ENCODE data around the gene PTPRN2. TPM values are rescaled to one million over a fixed set of nuclear protein-coding genes. Genes with fewer than 3 reads are reported as not detected.

Gene PTPRN2
- total and polyA plus RNA-seq, 4 donors: 18.1 to 69.9 (median 50.4) TPM

- no peaks in the 10 kb centered on the region for H3K9me3 ChIP-seq (ENCODE audit: control insufficient read depth, insufficient read depth, low read length)
- peaks cover 17% of the 10 kb centered on the region for H3K4me1 ChIP-seq (ENCODE audit: control insufficient read depth, insufficient read depth, low read length)
- H3K4me3 ChIP-seq (ENCODE audit: low read depth, low read length): no peak overlapping the region
- peaks cover 66% of the 10 kb centered on the region for H3K36me3 ChIP-seq (ENCODE audit: control insufficient read depth, insufficient read depth, low read length)
- peak in 1 of 6 donors; percentile 45 for DNase-seq (ENCODE audit: low read depth in 4 of 6, low spot score in 6 of 6)
- WGBS (ENCODE audit: insufficient coverage): 84% methylated on average over 27 of the region's 31 CpGs
- H3K27ac ChIP-seq (ENCODE audit: low read depth, low read length): no peak overlapping the region
- no peaks in the 10 kb centered on the region for H3K27me3 ChIP-seq (ENCODE audit: control insufficient read depth, insufficient read depth, low read length)
These were observed 1037.0 kb downstream of the PTPRN2 start for GRCh38 chr7:157550300-157551275.

GRCh38 chr7:157549612-157550299 lies 1037.9 kb downstream of the PTPRN2 start:
- 94% methylated on average over 22 of the region's 22 CpGs for WGBS (ENCODE audit: insufficient coverage)
- H3K36me3 ChIP-seq (ENCODE audit: control insufficient read depth, insufficient read depth, low read length): peaks cover 71% of the 10 kb centered on the region
- H3K4me1 ChIP-seq (ENCODE audit: control insufficient read depth, insufficient read depth, low read length): peaks cover 14% of the 10 kb centered on the region
- H3K27me3 ChIP-seq (ENCODE audit: control insufficient read depth, insufficient read depth, low read length): no peaks in the 10 kb centered on the region
- H3K9me3 ChIP-seq (ENCODE audit: control insufficient read depth, insufficient read depth, low read length): no peaks in the 10 kb centered on the region
- no peak overlapping the region for H3K27ac ChIP-seq (ENCODE audit: low read depth, low read length)
- DNase-seq (ENCODE audit: low read depth in 4 of 6, low spot score in 6 of 6): no peak
- no peak overlapping the region for H3K4me3 ChIP-seq (ENCODE audit: low read depth, low read length)

- H3K27ac ChIP-seq (ENCODE audit: low read depth, low read length): no peak overlapping the region
- H3K9me3 ChIP-seq (ENCODE audit: control insufficient read depth, insufficient read depth, low read length): no peaks in the 10 kb centered on the region
- DNase-seq (ENCODE audit: low read depth in 4 of 6, low spot score in 6 of 6): peak in 1 of 6 donors; percentile 87
- H3K27me3 ChIP-seq (ENCODE audit: control insufficient read depth, insufficient read depth, low read length): no peaks in the 10 kb centered on the region
- peaks cover 79% of the 10 kb centered on the region for H3K36me3 ChIP-seq (ENCODE audit: control insufficient read depth, insufficient read depth, low read length)
- no peak overlapping the region for H3K4me3 ChIP-seq (ENCODE audit: low read depth, low read length)
- peaks cover 12% of the 10 kb centered on the region for H3K4me1 ChIP-seq (ENCODE audit: control insufficient read depth, insufficient read depth, low read length)
- WGBS (ENCODE audit: insufficient coverage): 79% methylated on average over 23 of the region's 24 CpGs
These were observed 1038.8 kb downstream of the PTPRN2 start for GRCh38 chr7:157548691-157549303.

GRCh38 chr7:157547611-157548010 lies 1040.0 kb downstream of the PTPRN2 start:
- H3K36me3 ChIP-seq (ENCODE audit: control insufficient read depth, insufficient read depth, low read length): peaks cover 79% of the 10 kb centered on the region
- H3K4me3 ChIP-seq (ENCODE audit: low read depth, low read length): no peak overlapping the region
- H3K4me1 ChIP-seq (ENCODE audit: control insufficient read depth, insufficient read depth, low read length): peaks cover 12% of the 10 kb centered on the region
- H3K9me3 ChIP-seq (ENCODE audit: control insufficient read depth, insufficient read depth, low read length): no peaks in the 10 kb centered on the region
- no peak overlapping the region for H3K27ac ChIP-seq (ENCODE audit: low read depth, low read length)
- WGBS (ENCODE audit: insufficient coverage): 94% methylated on average over 23 of the region's 23 CpGs
- no peak for DNase-seq (ENCODE audit: low read depth in 4 of 6, low spot score in 6 of 6)
- no peaks in the 10 kb centered on the region for H3K27me3 ChIP-seq (ENCODE audit: control insufficient read depth, insufficient read depth, low read length)

GRCh38 chr7:157547102-157547501 lies 1040.5 kb downstream of the PTPRN2 start:
- Histone ChIP-seq H3K27ac (ENCODE audit: low read depth, low read length) (no peak overlapping the region), H3K9me3 (ENCODE audit: control insufficient read depth, insufficient read depth, low read length) (no peaks in the 10 kb centered on the region), H3K36me3 (ENCODE audit: control insufficient read depth, insufficient read depth, low read length) (peaks cover 79% of the 10 kb centered on the region), H3K4me3 (ENCODE audit: low read depth, low read length) (no peak overlapping the region), H3K27me3 (ENCODE audit: control insufficient read depth, insufficient read depth, low read length) (no peaks in the 10 kb centered on the region), H3K4me1 (ENCODE audit: control insufficient read depth, insufficient read depth, low read length) (peaks cover 12% of the 10 kb centered on the region)
- WGBS (ENCODE audit: insufficient coverage): 84% methylated on average over 7 of the region's 7 CpGs
- no peak for DNase-seq (ENCODE audit: low read depth in 4 of 6, low spot score in 6 of 6)

- H3K9me3 ChIP-seq (ENCODE audit: control insufficient read depth, insufficient read depth, low read length): no peaks in the 10 kb centered on the region
- peaks cover 15% of the 10 kb centered on the region for H3K4me1 ChIP-seq (ENCODE audit: control insufficient read depth, insufficient read depth, low read length)
- DNase-seq (ENCODE audit: low read depth in 4 of 6, low spot score in 6 of 6): no peak
- H3K27me3 ChIP-seq (ENCODE audit: control insufficient read depth, insufficient read depth, low read length): no peaks in the 10 kb centered on the region
- H3K4me3 ChIP-seq (ENCODE audit: low read depth, low read length): no peak overlapping the region
- WGBS (ENCODE audit: insufficient coverage): 95% methylated on average over 17 of the region's 17 CpGs
- no peak overlapping the region for H3K27ac ChIP-seq (ENCODE audit: low read depth, low read length)
- peaks cover 78% of the 10 kb centered on the region for H3K36me3 ChIP-seq (ENCODE audit: control insufficient read depth, insufficient read depth, low read length)
These were observed 1042.0 kb downstream of the PTPRN2 start for GRCh38 chr7:157545681-157546060.

- no peak for DNase-seq (ENCODE audit: low read depth in 4 of 6, low spot score in 6 of 6)
- H3K27me3 ChIP-seq (ENCODE audit: control insufficient read depth, insufficient read depth, low read length): no peaks in the 10 kb centered on the region
- no peak overlapping the region for H3K27ac ChIP-seq (ENCODE audit: low read depth, low read length)
- peaks cover 76% of the 10 kb centered on the region for H3K36me3 ChIP-seq (ENCODE audit: control insufficient read depth, insufficient read depth, low read length)
- WGBS (ENCODE audit: insufficient coverage): 91% methylated on average over 17 of the region's 17 CpGs
- H3K4me1 ChIP-seq (ENCODE audit: control insufficient read depth, insufficient read depth, low read length): peaks cover 16% of the 10 kb centered on the region
- H3K4me3 ChIP-seq (ENCODE audit: low read depth, low read length): no peak overlapping the region
- H3K9me3 ChIP-seq (ENCODE audit: control insufficient read depth, insufficient read depth, low read length): no peaks in the 10 kb centered on the region
These were observed 1042.5 kb downstream of the PTPRN2 start for GRCh38 chr7:157544980-157545680.

- H3K9me3 ChIP-seq (ENCODE audit: control insufficient read depth, insufficient read depth, low read length): no peaks in the 10 kb centered on the region
- WGBS (ENCODE audit: insufficient coverage): 89% methylated on average over 19 of the region's 19 CpGs
- H3K27me3 ChIP-seq (ENCODE audit: control insufficient read depth, insufficient read depth, low read length): no peaks in the 10 kb centered on the region
- no peak for DNase-seq (ENCODE audit: low read depth in 4 of 6, low spot score in 6 of 6)
- H3K27ac ChIP-seq (ENCODE audit: low read depth, low read length): no peak overlapping the region
- no peak overlapping the region for H3K4me3 ChIP-seq (ENCODE audit: low read depth, low read length)
- H3K36me3 ChIP-seq (ENCODE audit: control insufficient read depth, insufficient read depth, low read length): peaks cover 80% of the 10 kb centered on the region
- H3K4me1 ChIP-seq (ENCODE audit: control insufficient read depth, insufficient read depth, low read length): peaks cover 16% of the 10 kb centered on the region
These were observed 1043.4 kb downstream of the PTPRN2 start for GRCh38 chr7:157544226-157544625.

GRCh38 chr7:157543791-157544190 lies 1043.8 kb downstream of the PTPRN2 start:
- peaks cover 78% of the 10 kb centered on the region for H3K36me3 ChIP-seq (ENCODE audit: control insufficient read depth, insufficient read depth, low read length)
- H3K4me1 ChIP-seq (ENCODE audit: control insufficient read depth, insufficient read depth, low read length): peaks cover 16% of the 10 kb centered on the region
- WGBS (ENCODE audit: insufficient coverage): 92% methylated on average over 12 of the region's 12 CpGs
- no peak overlapping the region for H3K27ac ChIP-seq (ENCODE audit: low read depth, low read length)
- H3K9me3 ChIP-seq (ENCODE audit: control insufficient read depth, insufficient read depth, low read length): no peaks in the 10 kb centered on the region
- no peak for DNase-seq (ENCODE audit: low read depth in 4 of 6, low spot score in 6 of 6)
- no peak overlapping the region for H3K4me3 ChIP-seq (ENCODE audit: low read depth, low read length)
- no peaks in the 10 kb centered on the region for H3K27me3 ChIP-seq (ENCODE audit: control insufficient read depth, insufficient read depth, low read length)
